HCT116 (cell line): ENCODE data around the gene CEP70. TPM values are rescaled to one million over a fixed set of nuclear protein-coding genes. Genes with fewer than 3 reads are reported as not detected.

Source experiments
- ATAC-seq: fragments of 200-7000 bp; cut with Tn5 transposase; 2 replicates; pipeline ENCODE4 v1.9.1; 2020; ENCODE audit warnings: mild to moderate bottlenecking, moderate library complexity
- BruUV-seq: library from RNA; stranded (reverse); fragments of 400-500 nt; replicated peaks from 2 replicates; lab custom pipeline; 2021; lab: Mats Ljungman, UMichigan
- CTCF ChIA-PET: fragments of 300-600 bp; sonication (Branson Sonifier 250); formaldehyde crosslinking; loops from one replicate; lab custom pipeline; 2021; ENCODE audit warnings: antibody characterized with exemption; lab: Charles Lee
- POLR2A ChIA-PET: fragments of 300-600, 350-600 bp; sonication (Branson Sonifier 250); formaldehyde crosslinking; loops from one replicate; lab custom pipeline; 2021; ENCODE audit warnings: antibody characterized with exemption; lab: Charles Lee
- RAD21 ChIA-PET, 2 experiments: fragments of 300-600 bp; sonication (Branson Sonifier 250); formaldehyde crosslinking; loops; one replicate each; lab custom pipeline; 2023; ENCODE audit warnings: low total read pairs in 2 of 2; ENCODE audit not compliant: uncharacterized antibody in 2 of 2, unreplicated experiment in 2 of 2, low non-redundant PET in 1 of 2; lab: Charles Lee
- DNase-seq: peaks from one replicate; pipeline ENCODE4 v3.0.0-alpha.2; 2010; ENCODE audit warnings: low read depth, low spot score
- H2AFZ ChIP-seq: fragments of 200-600 bp; shearing (Covaris generic), sonication (generic); 2 replicates; pipeline ENCODE4 v1.6.1; 2017; ENCODE audit warnings: low read depth, mixed run types, mixed read lengths, antibody characterized with exemption, low read length; ENCODE audit not compliant: poor library complexity, severe bottlenecking
- H3K27ac ChIP-seq: 2 replicates; pipeline ENCODE4 v1.5.1; 2012; ENCODE audit warnings: low read depth, low read length
- H3K27me3 ChIP-seq: fragments of 200-600 bp; sonication (generic); 2 replicates; pipeline ENCODE4 v1.6.1; 2016; ENCODE audit warnings: mixed run types, low read length, mixed read lengths; ENCODE audit not compliant: insufficient read depth
- H3K36me3 ChIP-seq, 2 experiments: fragments of 200-500 bp in 1 of 2; fragments of 200-600 bp in 1 of 2; sonication (Bioruptor generic) in 1 of 2; sonication (generic) in 1 of 2; 2 replicates each; pipeline versions ENCODE4 v1.5.1 to v1.6.1; 2014 to 2016; ENCODE audit warnings: low read length in 2 of 2, inconsistent platforms in 1 of 2, mixed read lengths in 1 of 2, mixed run types in 1 of 2; ENCODE audit not compliant: insufficient read depth in 2 of 2, control insufficient read depth in 1 of 2
- H3K4me1 ChIP-seq, 2 experiments: fragments of 200-600 bp in 1 of 2; sonication (generic) in 1 of 2; 2 replicates each; pipeline versions ENCODE4 v1.5.1 to v1.6.1; 2012 to 2017; ENCODE audit warnings: low read length in 2 of 2, inconsistent platforms in 1 of 2, mild to moderate bottlenecking in 1 of 2, mixed read lengths in 1 of 2, mixed run types in 1 of 2, moderate library complexity in 1 of 2; ENCODE audit not compliant: insufficient read depth in 2 of 2, control insufficient read depth in 1 of 2
- H3K4me2 ChIP-seq: fragments of 200-600 bp; sonication (generic); 2 replicates; pipeline ENCODE4 v1.6.1; 2017; ENCODE audit warnings: mixed run types, low read length, mixed read lengths
- H3K4me3 ChIP-seq, 2 experiments: fragments of 200-600 bp in 1 of 2; sonication (generic) in 1 of 2; replicated peaks in 1 of 2; 2 replicates each; pipeline ENCODE4 v1.5.1; 2011 to 2016; ENCODE audit warnings: low read length in 2 of 2, control low read depth in 1 of 2, low read depth in 1 of 2, mild to moderate bottlenecking in 1 of 2, mixed read lengths in 1 of 2, mixed run types in 1 of 2
- H3K79me2 ChIP-seq: fragments of 200-600 bp; sonication (generic); 2 replicates; pipeline ENCODE4 v1.6.1; 2017; ENCODE audit warnings: mild to moderate bottlenecking, mixed run types, low read length, moderate library complexity, mixed read lengths; ENCODE audit not compliant: insufficient read depth
- H3K9ac ChIP-seq: fragments of 200-600 bp; sonication (generic); 2 replicates; pipeline ENCODE4 v1.6.1; 2016; ENCODE audit warnings: low read length, mixed read lengths
- H3K9me2 ChIP-seq: fragments of 200-600 bp; sonication (generic), shearing (Covaris generic); 2 replicates; pipeline ENCODE4 v1.6.1; 2017; ENCODE audit warnings: mixed run types, mild to moderate bottlenecking, moderate library complexity; ENCODE audit not compliant: insufficient read depth
- H3K9me3 ChIP-seq, 2 experiments: fragments of 200-500 bp in 1 of 2; fragments of 200-600 bp in 1 of 2; sonication (Bioruptor generic) in 1 of 2; sonication (generic) in 1 of 2; 2 replicates each; pipeline ENCODE4 v1.6.1; 2014 to 2017; ENCODE audit warnings: low read length in 2 of 2, mixed read lengths in 2 of 2, inconsistent platforms in 1 of 2, low read depth in 1 of 2, mild to moderate bottlenecking in 1 of 2, mixed run types in 1 of 2, moderate library complexity in 1 of 2; ENCODE audit not compliant: control insufficient read depth in 1 of 2, insufficient read depth in 1 of 2
- H4K20me1 ChIP-seq: fragments of 200-600 bp; sonication (generic), shearing (Covaris generic); 2 replicates; pipeline ENCODE4 v1.6.1; 2017; ENCODE audit warnings: mixed run types, mild to moderate bottlenecking, moderate library complexity; ENCODE audit not compliant: insufficient read depth
- EZH2phosphoT487 ChIP-seq: fragments of 200-600 bp; IDR thresholded peaks from 2 replicates; pipeline ENCODE4 v1.6.1; 2018; ENCODE audit warnings: antibody characterized with exemption, borderline replicate concordance
- RAD21 ChIP-seq: IDR thresholded peaks from 2 replicates; pipeline ENCODE4 v1.6.1; 2012; ENCODE audit warnings: low read depth, mild to moderate bottlenecking
- YY1 ChIP-seq: IDR thresholded peaks from 2 replicates; pipeline ENCODE4 v1.6.1; 2011; ENCODE audit warnings: low read length, low read depth, moderate library complexity, mild to moderate bottlenecking; ENCODE audit not compliant: insufficient replicate concordance; ENCODE audit errors: extremely low read depth
- ZFX ChIP-seq: fragments of 450-650 bp; IDR thresholded peaks from 2 replicates; pipeline ENCODE4 v1.6.1; 2017
- intact Hi-C: fragments of 100-400 bp; cut with micrococcal nuclease; formaldehyde crosslinking; loops from 2 replicates; pipeline ENCODE4 v1.10.0; 2022
- total RNA-seq: library from RNA; stranded (reverse); gene quantifications from one replicate; pipeline ENCODE4 v1.2.1, GENCODE V29; 2021; ENCODE audit not compliant: unreplicated experiment
- TF ChIP-seq, protein P1 (sequence below): IDR thresholded peaks from 2 replicates; pipeline ENCODE4 v1.6.1; 2011; ENCODE audit warnings: mild to moderate bottlenecking, low read length, moderate library complexity; ENCODE audit not compliant: insufficient replicate concordance; ENCODE audit errors: extremely low read depth

Gene CEP70
- total RNA-seq, 1 experiment from 2014 or later = 38.7 TPM

DNA sequence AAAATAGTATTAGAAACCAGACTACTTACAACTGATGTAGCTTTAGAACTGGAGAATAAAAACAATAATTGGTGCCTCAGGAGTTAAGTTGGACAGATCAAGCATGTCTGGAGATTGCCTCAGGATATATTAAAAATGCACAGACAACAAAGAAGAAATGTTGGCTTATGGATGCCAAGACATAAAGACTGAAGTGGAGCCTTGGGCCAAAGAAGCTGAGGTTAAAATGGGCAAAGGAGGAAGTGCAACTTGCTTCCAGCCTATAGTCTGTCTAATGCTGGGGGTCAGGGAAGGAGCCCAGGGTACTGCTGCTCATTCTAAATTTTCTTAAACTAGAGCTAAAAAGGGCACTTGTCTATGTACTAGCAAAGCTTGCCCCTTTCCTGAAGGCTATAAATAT is 82.1 kb downstream of the CEP70 start:
- intact Hi-C loops = no loop called here
- no peak overlapping the region for H3K4me2 ChIP-seq
- no peaks in the 10 kb centered on the region for H4K20me1 ChIP-seq
- TF ChIP-seq RAD21 = no peak
- TF ChIP-seq, all 23 proteins: peak for 0
- no peak overlapping the region for H3K27ac ChIP-seq
- ChIA-PET RAD21 (no interaction called here), CTCF (no interaction called here), POLR2A (no interaction called here)
- no peaks in the 10 kb centered on the region for H3K79me2 ChIP-seq
- ATAC-seq (no peak), DNase-seq (no peak)
- no peak overlapping the region for H3K9ac ChIP-seq
- no peaks in the 10 kb centered on the region for H3K4me1 ChIP-seq
- no peaks in the 10 kb centered on the region for H3K9me2 ChIP-seq
- no peak overlapping the region for H3K4me3 ChIP-seq
- H3K36me3 ChIP-seq = no peaks in the 10 kb centered on the region
- H3K9me3 ChIP-seq = no peaks in the 10 kb centered on the region
- no TSS peak for BruUV-seq
- no peak overlapping the region for H2AFZ ChIP-seq
- H3K27me3 ChIP-seq = no peaks in the 10 kb centered on the region

DNA sequence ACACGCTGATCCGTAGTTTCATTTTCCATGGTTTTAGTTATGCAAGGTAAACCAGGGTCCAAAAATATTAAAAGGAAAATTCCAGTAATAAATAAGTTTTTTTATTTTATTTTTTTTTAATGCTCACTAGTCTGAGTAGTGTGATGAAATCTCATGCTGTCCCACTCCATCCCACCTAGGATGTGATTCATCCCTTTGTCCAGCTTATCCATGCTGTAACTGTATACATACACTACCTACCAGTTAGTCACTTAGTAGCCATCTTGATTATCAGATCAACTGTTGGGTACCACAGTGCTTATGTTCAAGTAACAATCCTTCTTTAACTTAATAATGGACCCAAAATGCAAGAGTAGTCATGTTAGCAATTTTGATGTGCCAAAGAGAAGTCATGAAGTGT is 84.5 kb downstream of the CEP70 start:
- CTCF ChIA-PET = no interaction called here
- TF ChIP-seq EZH2phosphoT487 (no peak), YY1 (no peak), ZFX (no peak)
- TF ChIP-seq, protein P1, sequence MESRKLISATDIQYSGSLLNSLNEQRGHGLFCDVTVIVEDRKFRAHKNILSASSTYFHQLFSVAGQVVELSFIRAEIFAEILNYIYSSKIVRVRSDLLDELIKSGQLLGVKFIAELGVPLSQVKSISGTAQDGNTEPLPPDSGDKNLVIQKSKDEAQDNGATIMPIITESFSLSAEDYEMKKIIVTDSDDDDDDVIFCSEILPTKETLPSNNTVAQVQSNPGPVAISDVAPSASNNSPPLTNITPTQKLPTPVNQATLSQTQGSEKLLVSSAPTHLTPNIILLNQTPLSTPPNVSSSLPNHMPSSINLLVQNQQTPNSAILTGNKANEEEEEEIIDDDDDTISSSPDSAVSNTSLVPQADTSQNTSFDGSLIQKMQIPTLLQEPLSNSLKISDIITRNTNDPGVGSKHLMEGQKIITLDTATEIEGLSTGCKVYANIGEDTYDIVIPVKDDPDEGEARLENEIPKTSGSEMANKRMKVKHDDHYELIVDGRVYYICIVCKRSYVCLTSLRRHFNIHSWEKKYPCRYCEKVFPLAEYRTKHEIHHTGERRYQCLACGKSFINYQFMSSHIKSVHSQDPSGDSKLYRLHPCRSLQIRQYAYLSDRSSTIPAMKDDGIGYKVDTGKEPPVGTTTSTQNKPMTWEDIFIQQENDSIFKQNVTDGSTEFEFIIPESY = no peak
- TF ChIP-seq, all 23 proteins: peak for 0
- ATAC-seq (no peak), DNase-seq (no peak)
- Histone ChIP-seq H4K20me1 (no peaks in the 10 kb centered on the region), H3K9me2 (no peaks in the 10 kb centered on the region), H3K4me2 (no peak overlapping the region), H3K79me2 (no peaks in the 10 kb centered on the region), H2AFZ (no peak overlapping the region), H3K36me3 (peaks cover 0 to 2% of the 10 kb centered on the region in 2 experiments; a peak in 1 of 4 replicates), H3K9ac (no peak overlapping the region), H3K9me3 (no peaks in the 10 kb centered on the region), H3K4me1 (no peaks in the 10 kb centered on the region), H3K27me3 (no peaks in the 10 kb centered on the region), H3K27ac (no peak overlapping the region), H3K4me3 (no peak overlapping the region)
- POLR2A ChIA-PET = no interaction called here
- RAD21 ChIA-PET = no interaction called here
- no TSS peak for BruUV-seq
- intact Hi-C loops = no loop called here
